Measurements from ENCODE around the gene RNF34.

GRCh38 chr12:121413917-121414316 is 14.0 kb downstream of the RNF34 start:
- no peak for TF ChIP-seq E2F5 (CRISPR knock-in tag; IDR thresholded peaks at IDR 0.05)
- TF ChIP-seq NFATC4 (CRISPR knock-in tag; IDR thresholded peaks at IDR 0.05) = no peak
- TF ChIP-seq EMX1 (CRISPR knock-in tag; IDR thresholded peaks at IDR 0.05) = no peak
- no peak for TF ChIP-seq CREB1 (CRISPR knock-in tag; IDR thresholded peaks at IDR 0.05)
- no peak for TF ChIP-seq FOXJ3 (CRISPR knock-in tag; IDR thresholded peaks at IDR 0.05; ENCODE audit: borderline replicate concordance)
- no peak for TF ChIP-seq ATF1 (CRISPR knock-in tag; IDR thresholded peaks at IDR 0.05)
- TF ChIP-seq, protein P1, sequence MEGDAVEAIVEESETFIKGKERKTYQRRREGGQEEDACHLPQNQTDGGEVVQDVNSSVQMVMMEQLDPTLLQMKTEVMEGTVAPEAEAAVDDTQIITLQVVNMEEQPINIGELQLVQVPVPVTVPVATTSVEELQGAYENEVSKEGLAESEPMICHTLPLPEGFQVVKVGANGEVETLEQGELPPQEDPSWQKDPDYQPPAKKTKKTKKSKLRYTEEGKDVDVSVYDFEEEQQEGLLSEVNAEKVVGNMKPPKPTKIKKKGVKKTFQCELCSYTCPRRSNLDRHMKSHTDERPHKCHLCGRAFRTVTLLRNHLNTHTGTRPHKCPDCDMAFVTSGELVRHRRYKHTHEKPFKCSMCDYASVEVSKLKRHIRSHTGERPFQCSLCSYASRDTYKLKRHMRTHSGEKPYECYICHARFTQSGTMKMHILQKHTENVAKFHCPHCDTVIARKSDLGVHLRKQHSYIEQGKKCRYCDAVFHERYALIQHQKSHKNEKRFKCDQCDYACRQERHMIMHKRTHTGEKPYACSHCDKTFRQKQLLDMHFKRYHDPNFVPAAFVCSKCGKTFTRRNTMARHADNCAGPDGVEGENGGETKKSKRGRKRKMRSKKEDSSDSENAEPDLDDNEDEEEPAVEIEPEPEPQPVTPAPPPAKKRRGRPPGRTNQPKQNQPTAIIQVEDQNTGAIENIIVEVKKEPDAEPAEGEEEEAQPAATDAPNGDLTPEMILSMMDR (IDR thresholded peaks at IDR 0.05) = no peak
- TF ChIP-seq E2F4 (CRISPR knock-in tag; IDR thresholded peaks at IDR 0.05; ENCODE audit: borderline replicate concordance, low read depth) = no peak
- TF ChIP-seq TEAD4 (CRISPR knock-in tag; IDR thresholded peaks at IDR 0.05) = no peak
- TF ChIP-seq, protein P2, sequence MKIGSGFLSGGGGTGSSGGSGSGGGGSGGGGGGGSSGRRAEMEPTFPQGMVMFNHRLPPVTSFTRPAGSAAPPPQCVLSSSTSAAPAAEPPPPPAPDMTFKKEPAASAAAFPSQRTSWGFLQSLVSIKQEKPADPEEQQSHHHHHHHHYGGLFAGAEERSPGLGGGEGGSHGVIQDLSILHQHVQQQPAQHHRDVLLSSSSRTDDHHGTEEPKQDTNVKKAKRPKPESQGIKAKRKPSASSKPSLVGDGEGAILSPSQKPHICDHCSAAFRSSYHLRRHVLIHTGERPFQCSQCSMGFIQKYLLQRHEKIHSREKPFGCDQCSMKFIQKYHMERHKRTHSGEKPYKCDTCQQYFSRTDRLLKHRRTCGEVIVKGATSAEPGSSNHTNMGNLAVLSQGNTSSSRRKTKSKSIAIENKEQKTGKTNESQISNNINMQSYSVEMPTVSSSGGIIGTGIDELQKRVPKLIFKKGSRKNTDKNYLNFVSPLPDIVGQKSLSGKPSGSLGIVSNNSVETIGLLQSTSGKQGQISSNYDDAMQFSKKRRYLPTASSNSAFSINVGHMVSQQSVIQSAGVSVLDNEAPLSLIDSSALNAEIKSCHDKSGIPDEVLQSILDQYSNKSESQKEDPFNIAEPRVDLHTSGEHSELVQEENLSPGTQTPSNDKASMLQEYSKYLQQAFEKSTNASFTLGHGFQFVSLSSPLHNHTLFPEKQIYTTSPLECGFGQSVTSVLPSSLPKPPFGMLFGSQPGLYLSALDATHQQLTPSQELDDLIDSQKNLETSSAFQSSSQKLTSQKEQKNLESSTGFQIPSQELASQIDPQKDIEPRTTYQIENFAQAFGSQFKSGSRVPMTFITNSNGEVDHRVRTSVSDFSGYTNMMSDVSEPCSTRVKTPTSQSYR (CRISPR knock-in tag; IDR thresholded peaks at IDR 0.05) = no peak
- TF ChIP-seq TP53 (CRISPR knock-in tag; IDR thresholded peaks at IDR 0.05) = no peak

All from WTC11 (cell line).